ENCODE data around the gene TRPC4AP. TPM values are rescaled to one million over a fixed set of nuclear protein-coding genes. Genes with fewer than 3 reads are reported as not detected.

TRPC4AP gene
- total and polyA plus RNA-seq, 11 donors = 21.2 to 51.8 (median 38.6) TPM

DNA sequence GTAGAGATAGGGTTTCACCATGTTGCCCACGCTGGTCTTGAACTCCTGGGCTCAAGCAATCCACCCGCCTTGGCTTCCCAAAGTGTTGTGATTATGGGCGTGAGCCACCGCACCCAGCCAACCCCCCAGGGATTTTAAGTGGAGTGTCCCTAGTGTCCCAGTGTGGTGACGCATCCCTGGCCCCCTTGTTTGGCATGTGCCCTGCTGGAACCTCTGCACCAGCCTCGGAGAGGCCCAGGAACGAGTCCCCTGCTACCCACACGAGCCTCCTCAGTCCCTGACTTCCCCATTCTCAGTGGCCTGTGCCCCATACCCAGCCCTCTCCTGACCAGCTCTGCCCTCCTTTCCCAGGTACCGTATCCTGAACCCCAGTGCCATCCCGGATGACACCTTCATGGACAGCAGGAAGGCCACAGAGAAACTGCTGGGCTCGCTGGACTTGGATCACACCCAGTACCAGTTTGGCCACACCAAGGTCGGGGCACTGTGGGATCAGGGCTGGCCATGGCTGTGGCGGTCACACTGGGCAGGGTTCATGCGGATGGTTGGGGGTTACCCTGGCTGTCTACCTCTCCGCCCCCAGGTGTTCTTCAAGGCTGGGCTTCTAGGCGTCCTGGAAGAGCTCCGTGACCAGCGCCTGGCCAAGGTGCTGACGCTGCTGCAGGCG, 99.7 kb downstream of the TRPC4AP start:
- Histone ChIP-seq H3K27ac (peak overlapping the region in 6 of 12 donors; percentile 20 to 65 (median 45)), H3K36me3 (peaks cover 2 to 99% (median 84%) of the 10 kb centered on the region in 9 donors), H3K4me3 (no peak overlapping the region), H3K9me3 (no peaks in the 10 kb centered on the region), H3K4me1 (peaks cover 0 to 51% (median 7%) of the 10 kb centered on the region in 12 donors), H3K27me3 (no peaks in the 10 kb centered on the region)
- 70 to 77% (median 75%) methylated on average over 11 to 20 of the region's 20 CpGs for WGBS, 4 donors
- intact Hi-C loops (cut with DNase I) = no loop called here
- DNase-seq (peak in 2 of 5 donors; percentile 33 to 60), ATAC-seq (peak in 2 of 4 donors; percentile 2 to 4)
- TF ChIP-seq, protein P1, sequence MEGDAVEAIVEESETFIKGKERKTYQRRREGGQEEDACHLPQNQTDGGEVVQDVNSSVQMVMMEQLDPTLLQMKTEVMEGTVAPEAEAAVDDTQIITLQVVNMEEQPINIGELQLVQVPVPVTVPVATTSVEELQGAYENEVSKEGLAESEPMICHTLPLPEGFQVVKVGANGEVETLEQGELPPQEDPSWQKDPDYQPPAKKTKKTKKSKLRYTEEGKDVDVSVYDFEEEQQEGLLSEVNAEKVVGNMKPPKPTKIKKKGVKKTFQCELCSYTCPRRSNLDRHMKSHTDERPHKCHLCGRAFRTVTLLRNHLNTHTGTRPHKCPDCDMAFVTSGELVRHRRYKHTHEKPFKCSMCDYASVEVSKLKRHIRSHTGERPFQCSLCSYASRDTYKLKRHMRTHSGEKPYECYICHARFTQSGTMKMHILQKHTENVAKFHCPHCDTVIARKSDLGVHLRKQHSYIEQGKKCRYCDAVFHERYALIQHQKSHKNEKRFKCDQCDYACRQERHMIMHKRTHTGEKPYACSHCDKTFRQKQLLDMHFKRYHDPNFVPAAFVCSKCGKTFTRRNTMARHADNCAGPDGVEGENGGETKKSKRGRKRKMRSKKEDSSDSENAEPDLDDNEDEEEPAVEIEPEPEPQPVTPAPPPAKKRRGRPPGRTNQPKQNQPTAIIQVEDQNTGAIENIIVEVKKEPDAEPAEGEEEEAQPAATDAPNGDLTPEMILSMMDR (IDR thresholded peaks at IDR 0.05) = no peak
- TF ChIP-seq POLR2A (IDR thresholded peaks at IDR 0.05) = no peak

DNA sequence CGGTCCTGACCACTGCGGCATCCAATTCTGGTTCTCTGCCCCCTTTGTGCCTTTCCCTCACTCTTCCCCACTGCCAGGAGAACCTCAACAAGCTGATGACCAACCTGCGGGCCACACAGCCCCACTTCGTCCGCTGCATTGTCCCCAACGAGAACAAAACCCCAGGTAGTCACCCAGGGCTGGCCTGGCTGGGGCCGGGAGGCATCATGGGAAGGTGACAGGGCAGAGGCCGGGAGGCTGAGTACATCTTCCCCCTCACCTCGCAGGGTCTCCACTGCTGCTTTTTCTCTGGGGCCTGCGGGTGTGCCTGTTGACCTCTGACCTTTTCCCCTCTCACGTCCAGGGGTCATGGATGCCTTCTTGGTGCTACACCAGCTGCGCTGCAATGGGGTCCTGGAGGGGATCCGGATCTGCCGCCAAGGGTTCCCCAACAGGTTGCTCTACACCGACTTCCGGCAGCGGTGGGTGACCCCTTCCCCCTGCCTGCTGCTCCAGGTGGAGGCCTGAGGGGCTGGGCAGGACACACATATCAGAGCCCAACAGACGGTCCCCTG, 101.9 kb downstream of the TRPC4AP start:
- 74 to 83% (median 80%) methylated on average over 15 to 18 of the region's 18 CpGs for WGBS, 4 donors
- Histone ChIP-seq H3K27me3 (no peaks in the 10 kb centered on the region), H3K4me1 (peaks cover 0 to 62% (median 24%) of the 10 kb centered on the region in 12 donors), H3K9me3 (no peaks in the 10 kb centered on the region), H3K36me3 (peaks cover 0 to 84% (median 62%) of the 10 kb centered on the region in 9 donors), H3K4me3 (no peak overlapping the region), H3K27ac (peak overlapping the region in 3 of 12 donors; percentile 10 to 43 (median 20))
- intact Hi-C loops (cut with DNase I) = no loop called here
- DNase-seq (peak in 1 of 5 donors; percentile 60), ATAC-seq (no peak)
- TF ChIP-seq, protein P1 (IDR thresholded peaks at IDR 0.05) = no peak
- no peak for TF ChIP-seq POLR2A (IDR thresholded peaks at IDR 0.05)

DNA sequence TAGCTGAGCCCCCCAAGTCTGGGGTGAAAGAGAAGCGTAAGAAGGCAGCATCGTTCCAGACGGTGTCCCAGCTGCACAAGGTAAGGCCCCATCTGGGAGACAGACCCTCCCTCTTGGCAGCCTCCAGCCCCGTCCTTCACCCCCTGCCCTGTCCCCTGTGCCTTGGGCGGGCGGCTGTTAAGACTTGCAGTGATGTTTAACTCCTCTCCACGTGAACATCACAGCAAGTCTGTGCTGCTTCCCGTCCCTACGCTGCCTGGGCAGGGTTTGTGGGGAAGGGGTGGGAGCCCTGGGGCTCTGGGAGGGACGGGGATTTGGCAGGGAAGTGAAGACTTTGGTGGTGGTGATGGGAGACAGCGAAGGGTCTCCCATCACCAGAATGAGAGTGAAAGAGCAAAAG, 102.4 kb downstream of the TRPC4AP start:
- Histone ChIP-seq H3K27me3 (no peaks in the 10 kb centered on the region), H3K4me3 (no peak overlapping the region), H3K9me3 (no peaks in the 10 kb centered on the region), H3K4me1 (peaks cover 0 to 67% (median 25%) of the 10 kb centered on the region in 12 donors), H3K27ac (peak overlapping the region in 3 of 12 donors; percentile 20 to 95 (median 29)), H3K36me3 (peaks cover 0 to 79% (median 57%) of the 10 kb centered on the region in 9 donors)
- DNase-seq (peak in 1 of 5 donors; percentile 51), ATAC-seq (no peak)
- 60 to 79% (median 74%) methylated on average over 11 of the region's 11 CpGs for WGBS, 4 donors
- TF ChIP-seq, protein P1 (IDR thresholded peaks at IDR 0.05) = no peak
- TF ChIP-seq POLR2A (IDR thresholded peaks at IDR 0.05) = no peak
- intact Hi-C loops (cut with DNase I) = no loop called here

DNA sequence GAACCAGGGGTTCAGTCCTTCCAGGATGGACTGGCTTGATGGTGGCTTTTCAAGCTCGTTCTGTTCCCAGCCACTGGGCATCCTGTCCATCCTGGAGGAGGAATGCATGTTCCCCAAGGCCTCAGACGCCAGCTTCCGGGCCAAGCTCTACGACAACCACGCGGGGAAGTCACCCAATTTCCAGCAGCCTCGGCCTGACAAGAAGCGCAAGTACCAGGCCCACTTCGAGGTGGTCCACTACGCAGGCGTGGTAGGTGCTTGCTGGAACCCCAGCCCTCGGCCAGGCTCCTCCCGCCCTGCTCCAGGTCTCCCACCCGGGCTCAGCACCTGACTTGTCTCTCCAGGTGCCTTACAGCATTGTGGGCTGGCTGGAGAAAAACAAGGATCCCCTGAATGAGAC, 102.9 kb downstream of the TRPC4AP start:
- TF ChIP-seq, protein P1 (IDR thresholded peaks at IDR 0.05) = no peak
- TF ChIP-seq POLR2A (IDR thresholded peaks at IDR 0.05) = no peak
- DNase-seq (peak in 1 of 5 donors; percentile 45), ATAC-seq (no peak)
- intact Hi-C loops (cut with DNase I) = no loop called here
- no peak overlapping the region for H3K4me3 ChIP-seq
- H3K27ac ChIP-seq = peak overlapping the region in 2 of 12 donors; percentile 29 to 95
- H3K4me1 ChIP-seq = peaks cover 0 to 72% (median 29%) of the 10 kb centered on the region in 12 donors
- H3K9me3 ChIP-seq = no peaks in the 10 kb centered on the region
- H3K27me3 ChIP-seq = no peaks in the 10 kb centered on the region
- 73 to 86% (median 83%) methylated on average over 7 to 14 of the region's 14 CpGs for WGBS, 4 donors
- peaks cover 0 to 77% (median 51%) of the 10 kb centered on the region in 9 donors for H3K36me3 ChIP-seq
